Ishikawa (cell line): Measurements from ENCODE around the gene MAP3K20.

ENCODE experiments used
- CEBPB ChIP-seq: IDR thresholded peaks from 2 replicates; pipeline ENCODE4 v1.6.1; 2012
- EP300 ChIP-seq: IDR thresholded peaks from 2 replicates; pipeline ENCODE4 v1.6.1; 2012; ENCODE audit warnings: borderline replicate concordance
- FOXM1 ChIP-seq: IDR thresholded peaks from 2 replicates; pipeline ENCODE4 v1.6.1; 2012; ENCODE audit warnings: low read depth, borderline replicate concordance
- MAX ChIP-seq: IDR thresholded peaks from 2 replicates; pipeline ENCODE4 v1.6.1; 2012
- NFIC ChIP-seq: IDR thresholded peaks from 2 replicates; pipeline ENCODE4 v1.6.1; 2012
- RAD21 ChIP-seq: IDR thresholded peaks from 2 replicates; pipeline ENCODE4 v1.6.1; 2012; ENCODE audit warnings: low read depth
- REST ChIP-seq: IDR thresholded peaks from 2 replicates; pipeline ENCODE4 v1.6.1; 2012; ENCODE audit warnings: low read depth, mild to moderate bottlenecking
- TAF1 ChIP-seq: IDR thresholded peaks from 2 replicates; pipeline ENCODE4 v1.6.1; 2012; ENCODE audit warnings: low read depth, mild to moderate bottlenecking
- TCF12 ChIP-seq: IDR thresholded peaks from 2 replicates; pipeline ENCODE4 v1.6.1; 2012; ENCODE audit warnings: low read depth
- YY1 ChIP-seq: IDR thresholded peaks from 2 replicates; pipeline ENCODE4 v1.6.1; 2012; ENCODE audit warnings: low read depth

DNA sequence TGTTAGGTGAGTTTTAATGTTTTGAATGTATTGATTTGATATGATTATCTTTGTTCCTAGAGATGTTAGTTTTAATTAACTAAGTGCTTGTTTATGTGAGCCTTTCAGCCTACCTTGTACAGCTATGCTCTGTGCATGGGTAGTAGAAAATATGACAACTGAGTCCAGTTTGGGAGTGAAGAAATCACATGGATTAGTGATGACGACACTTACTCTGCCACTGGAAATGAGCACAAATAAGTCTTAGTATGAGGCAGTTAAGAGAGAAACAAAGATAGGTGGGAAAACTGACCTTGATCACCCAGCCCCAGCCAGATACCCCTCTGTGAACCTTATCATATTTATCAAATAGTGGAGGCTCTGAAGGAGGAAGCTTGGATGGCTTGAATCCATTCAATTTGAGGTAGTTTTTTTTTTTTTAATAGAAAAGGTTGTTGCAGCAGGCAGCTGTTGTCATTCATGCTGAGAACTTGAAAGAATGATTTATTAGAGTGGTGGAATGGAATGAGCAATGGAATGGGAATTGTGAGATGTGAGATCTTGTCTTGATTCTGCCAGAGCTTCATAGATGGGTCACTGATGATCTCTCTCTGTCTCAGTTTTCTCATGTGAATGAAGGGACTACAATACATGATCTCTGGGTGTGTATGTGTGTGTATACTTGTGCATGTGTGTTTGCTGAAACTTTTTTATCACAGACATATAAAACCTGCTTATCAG lies 96.4 kb downstream of the MAP3K20 start:
- TF ChIP-seq REST (no peak), MAX (no peak), EP300 (no peak), RAD21 (no peak), YY1 (no peak), NFIC (no peak), CEBPB (no peak), TCF12 (no peak), FOXM1 (no peak), TAF1 (no peak)
